GM18505 (cell line): ENCODE measurements around the gene ARHGAP15.

Experiments
- ATAC-seq: cut with Tn5 transposase; IDR thresholded peaks from one replicate; pipeline ENCODE4 v1.9.1; 2021; ENCODE audit not compliant: unreplicated experiment
- POLR2A ChIP-seq: IDR thresholded peaks from 4 replicates; pipeline ENCODE4 v1.6.1; 2011; ENCODE audit warnings: borderline replicate concordance; ENCODE audit not compliant: insufficient read depth, insufficient read length; ENCODE audit errors: extremely low read depth

Gene ARHGAP15

GRCh38 chr2:143668234-143668633 lies 539.0 kb downstream of the ARHGAP15 start:
- no peak for ATAC-seq
- no peak for TF ChIP-seq POLR2A

GRCh38 chr2:143674051-143674450 lies 544.8 kb downstream of the ARHGAP15 start:
- no peak for ATAC-seq
- TF ChIP-seq POLR2A = no peak

GRCh38 chr2:143675021-143675420 lies 545.8 kb downstream of the ARHGAP15 start:
- TF ChIP-seq POLR2A = no peak
- no peak for ATAC-seq

- no peak for TF ChIP-seq POLR2A
- no peak for ATAC-seq
These were observed 550.4 kb downstream of the ARHGAP15 start for GRCh38 chr2:143679617-143680016.

GRCh38 chr2:143680885-143681405 lies 551.7 kb downstream of the ARHGAP15 start:
- no peak for TF ChIP-seq POLR2A
- no peak for ATAC-seq

- ATAC-seq = no peak
- TF ChIP-seq POLR2A = no peak
These were observed 553.3 kb downstream of the ARHGAP15 start for GRCh38 chr2:143682436-143683055.

- no peak for ATAC-seq
- TF ChIP-seq POLR2A = no peak
These were observed 554.8 kb downstream of the ARHGAP15 start for GRCh38 chr2:143683977-143684376.

GRCh38 chr2:143684551-143685320 lies 555.5 kb downstream of the ARHGAP15 start:
- no peak for TF ChIP-seq POLR2A
- ATAC-seq = no peak

GRCh38 chr2:143685421-143686078 lies 556.3 kb downstream of the ARHGAP15 start:
- no peak for ATAC-seq

GRCh38 chr2:143686585-143687164 lies 557.5 kb downstream of the ARHGAP15 start:
- no peak for ATAC-seq
- no peak for TF ChIP-seq POLR2A

More at GRCh38 chr2:143685421-143686078, 556.3 kb downstream of the ARHGAP15 start:
- no peak for TF ChIP-seq POLR2A

GRCh38 chr2:143688248-143688647 lies 559.0 kb downstream of the ARHGAP15 start:
- no peak for TF ChIP-seq POLR2A
- no peak for ATAC-seq

GRCh38 chr2:143688815-143689214 lies 559.6 kb downstream of the ARHGAP15 start:
- no peak for TF ChIP-seq POLR2A
- ATAC-seq = no peak

- no peak for ATAC-seq
- TF ChIP-seq POLR2A = no peak
These were observed 560.3 kb downstream of the ARHGAP15 start for GRCh38 chr2:143689541-143689940.
